22Rv1 (cell line): ENCODE measurements around the gene UBA52.

Experiments used
- CTCF ChIP-seq: fragments of 450-650 bp; IDR thresholded peaks from 2 replicates; pipeline ENCODE4 v1.5.1; 2017; ENCODE audit warnings: mild to moderate bottlenecking
- ZFX ChIP-seq: fragments of 450-650 bp; IDR thresholded peaks from 2 replicates; pipeline ENCODE4 v1.6.1; 2017; ENCODE audit warnings: antibody characterized with exemption, borderline replicate concordance

GRCh38 chr19:18603958-18604819, 32.5 kb downstream of the UBA52 start:
- TF ChIP-seq CTCF (no peak), ZFX (no peak)
